ENCODE measurements around the gene QPRT.
"Not testable (repeated sequence)": the region's sequence is repeated elsewhere in the genome, so short reads cannot be mapped to it uniquely, and the experiment has no call there.

DNA sequence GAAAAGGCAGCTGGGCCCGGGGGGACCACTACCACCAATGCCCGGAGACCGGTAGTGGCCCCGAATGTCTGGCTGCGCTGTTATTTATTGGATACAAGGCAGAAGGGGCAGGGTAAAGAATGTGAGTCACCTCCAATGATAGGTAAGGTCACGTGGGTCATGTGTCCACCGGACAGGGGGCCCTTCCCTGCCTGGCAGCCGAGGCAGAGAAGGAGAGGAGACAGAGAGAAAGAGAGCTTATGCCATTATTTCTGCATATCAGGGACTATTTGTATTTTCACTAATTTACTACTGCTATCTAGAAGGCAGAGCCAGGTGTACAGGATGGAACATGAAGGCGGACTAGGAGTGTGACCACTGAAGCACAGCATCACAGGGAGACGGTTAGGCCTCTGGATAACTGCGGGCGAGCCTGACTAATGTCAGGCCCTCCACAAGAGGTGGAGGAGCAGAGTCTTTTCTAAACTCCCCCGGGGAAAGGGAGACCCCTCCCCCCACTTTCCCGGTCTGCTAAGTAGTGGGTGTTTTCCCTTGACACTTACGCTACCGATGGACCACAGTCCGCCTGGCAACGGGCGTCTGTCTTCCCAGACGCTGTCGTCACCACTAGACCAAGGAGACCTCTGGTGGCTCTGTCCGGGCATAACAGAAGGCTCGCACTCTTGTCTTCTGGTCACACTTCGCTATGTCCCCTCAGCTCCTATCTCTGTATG lies 42.3 kb downstream of the QPRT start:
- TF ChIP-seq, protein P1, sequence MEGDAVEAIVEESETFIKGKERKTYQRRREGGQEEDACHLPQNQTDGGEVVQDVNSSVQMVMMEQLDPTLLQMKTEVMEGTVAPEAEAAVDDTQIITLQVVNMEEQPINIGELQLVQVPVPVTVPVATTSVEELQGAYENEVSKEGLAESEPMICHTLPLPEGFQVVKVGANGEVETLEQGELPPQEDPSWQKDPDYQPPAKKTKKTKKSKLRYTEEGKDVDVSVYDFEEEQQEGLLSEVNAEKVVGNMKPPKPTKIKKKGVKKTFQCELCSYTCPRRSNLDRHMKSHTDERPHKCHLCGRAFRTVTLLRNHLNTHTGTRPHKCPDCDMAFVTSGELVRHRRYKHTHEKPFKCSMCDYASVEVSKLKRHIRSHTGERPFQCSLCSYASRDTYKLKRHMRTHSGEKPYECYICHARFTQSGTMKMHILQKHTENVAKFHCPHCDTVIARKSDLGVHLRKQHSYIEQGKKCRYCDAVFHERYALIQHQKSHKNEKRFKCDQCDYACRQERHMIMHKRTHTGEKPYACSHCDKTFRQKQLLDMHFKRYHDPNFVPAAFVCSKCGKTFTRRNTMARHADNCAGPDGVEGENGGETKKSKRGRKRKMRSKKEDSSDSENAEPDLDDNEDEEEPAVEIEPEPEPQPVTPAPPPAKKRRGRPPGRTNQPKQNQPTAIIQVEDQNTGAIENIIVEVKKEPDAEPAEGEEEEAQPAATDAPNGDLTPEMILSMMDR (IDR thresholded peaks at IDR 0.05; ENCODE audit: control extremely low read depth in 1 of 3, insufficient read depth in 1 of 3, low read depth in 1 of 3, low read length in 3 of 3), result peak; percentile 44 to 49 (median 46)
- not testable (repeated sequence) for TF ChIP-seq CHD1 (IDR thresholded peaks at IDR 0.05; ENCODE audit: low read depth, low read length); CHD2 (IDR thresholded peaks at IDR 0.05; ENCODE audit: low read length); MAFK (IDR thresholded peaks at IDR 0.05; ENCODE audit: low read depth, low read length); POLR2A (IDR thresholded peaks at IDR 0.05; ENCODE audit: control extremely low read depth in 1 of 2, low read depth in 2 of 2, low read length in 2 of 2); TAF1 (IDR thresholded peaks at IDR 0.05; ENCODE audit: low read depth, low read length); JUN (IDR thresholded peaks at IDR 0.05; ENCODE audit: low read depth, low read length); POLR2AphosphoS5 (IDR thresholded peaks at IDR 0.05; ENCODE audit: low read depth, low read length); RBBP5 (IDR thresholded peaks at IDR 0.05; ENCODE audit: borderline replicate concordance, low read depth, low read length); SIN3A (conservative IDR thresholded peaks at IDR 0.05 in 1 of 2, IDR thresholded peaks at IDR 0.05 in 1 of 2; ENCODE audit: low read depth in 1 of 2, low read length in 2 of 2)
- TF ChIP-seq, protein P2, sequence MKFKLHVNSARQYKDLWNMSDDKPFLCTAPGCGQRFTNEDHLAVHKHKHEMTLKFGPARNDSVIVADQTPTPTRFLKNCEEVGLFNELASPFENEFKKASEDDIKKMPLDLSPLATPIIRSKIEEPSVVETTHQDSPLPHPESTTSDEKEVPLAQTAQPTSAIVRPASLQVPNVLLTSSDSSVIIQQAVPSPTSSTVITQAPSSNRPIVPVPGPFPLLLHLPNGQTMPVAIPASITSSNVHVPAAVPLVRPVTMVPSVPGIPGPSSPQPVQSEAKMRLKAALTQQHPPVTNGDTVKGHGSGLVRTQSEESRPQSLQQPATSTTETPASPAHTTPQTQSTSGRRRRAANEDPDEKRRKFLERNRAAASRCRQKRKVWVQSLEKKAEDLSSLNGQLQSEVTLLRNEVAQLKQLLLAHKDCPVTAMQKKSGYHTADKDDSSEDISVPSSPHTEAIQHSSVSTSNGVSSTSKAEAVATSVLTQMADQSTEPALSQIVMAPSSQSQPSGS (IDR thresholded peaks at IDR 0.05; ENCODE audit: low read length), result not testable (repeated sequence)
- TF ChIP-seq, protein P3, sequence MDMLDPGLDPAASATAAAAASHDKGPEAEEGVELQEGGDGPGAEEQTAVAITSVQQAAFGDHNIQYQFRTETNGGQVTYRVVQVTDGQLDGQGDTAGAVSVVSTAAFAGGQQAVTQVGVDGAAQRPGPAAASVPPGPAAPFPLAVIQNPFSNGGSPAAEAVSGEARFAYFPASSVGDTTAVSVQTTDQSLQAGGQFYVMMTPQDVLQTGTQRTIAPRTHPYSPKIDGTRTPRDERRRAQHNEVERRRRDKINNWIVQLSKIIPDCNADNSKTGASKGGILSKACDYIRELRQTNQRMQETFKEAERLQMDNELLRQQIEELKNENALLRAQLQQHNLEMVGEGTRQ (IDR thresholded peaks at IDR 0.05; ENCODE audit: low read length), result not testable (repeated sequence)
